Activated naive CD4-positive, alpha-beta T cell treated with anti-CD3 and anti-CD28 coated beads, Interleukin-2, amount 10 ng/mL, durations not matched to agents 7 days and 5 days (primary cell): ENCODE data around the gene DNAJC21.

Experiments used
- CTCF ChIA-PET: fragments of 350-600 bp; sonication (Branson Sonifier 250); formaldehyde crosslinking; loops from one replicate; lab custom pipeline; 2021; ENCODE audit warnings: antibody characterized with exemption; lab: Charles Lee
- DNase-seq: peaks from one replicate; pipeline ENCODE4 v3.0.0-alpha.2; 2020
- H3K27ac Mint-ChIP-seq: one replicate; pipeline ENCODE4 v1.8.0; 2021; ENCODE audit warnings: mild to moderate bottlenecking, moderate library complexity, mixed read lengths
- H3K27me3 Mint-ChIP-seq: one replicate; pipeline ENCODE4 v1.8.0; 2021; ENCODE audit warnings: mild to moderate bottlenecking, mixed read lengths
- H3K36me3 Mint-ChIP-seq: one replicate; pipeline ENCODE4 v1.8.0; 2021; ENCODE audit warnings: mixed read lengths
- H3K4me1 Mint-ChIP-seq: one replicate; pipeline ENCODE4 v1.8.0; 2021; ENCODE audit warnings: mixed read lengths
- H3K4me3 Mint-ChIP-seq: one replicate; pipeline ENCODE4 v1.8.0; 2021; ENCODE audit warnings: mild to moderate bottlenecking, moderate library complexity, mixed read lengths
- H3K9me3 Mint-ChIP-seq: one replicate; pipeline ENCODE4 v1.8.0; 2021; ENCODE audit warnings: mixed read lengths

DNAJC21 gene

GRCh38 chr5:35004771-35005170, 75.4 kb downstream of the DNAJC21 start:
- H3K4me3 Mint-ChIP-seq = no peak overlapping the region
- no peak for DNase-seq
- no peaks in the 10 kb centered on the region for H3K9me3 Mint-ChIP-seq
- CTCF ChIA-PET = interaction anchor here (1.0 to 5.4 kb wide), 3 partner anchors 37 to 516 kb away, joined by 3 to 27 read pairs (median 4); no protein-coding TSS in a partner anchor
- H3K27me3 Mint-ChIP-seq = peaks cover 40% of the 10 kb centered on the region
- H3K36me3 Mint-ChIP-seq = no peaks in the 10 kb centered on the region
- no peaks in the 10 kb centered on the region for H3K4me1 Mint-ChIP-seq
- H3K27ac Mint-ChIP-seq = no peak overlapping the region
